ENCODE data around the gene TSPAN12.

TSPAN12 gene

DNA sequence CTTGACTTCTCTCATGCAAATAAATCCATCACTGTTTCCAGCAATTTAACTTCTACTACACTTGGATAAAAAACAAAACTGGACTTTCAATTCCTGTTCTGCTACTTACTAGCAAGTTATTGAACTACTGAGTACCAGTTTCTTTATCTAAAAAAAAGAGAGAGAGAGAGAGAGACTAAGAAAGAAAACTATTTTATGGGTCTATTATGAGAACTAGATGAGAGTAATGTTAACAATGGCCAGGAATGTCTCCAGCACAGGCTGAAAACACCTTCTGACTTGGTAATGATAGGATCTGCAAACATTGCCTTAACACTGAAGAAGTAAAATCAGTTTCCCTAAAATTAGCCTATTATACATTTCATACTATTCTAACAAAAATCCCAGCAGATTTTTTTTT, 5.2 kb downstream of the TSPAN12 start:
- no peak for DNase-seq (ENCODE audit: low read depth in 1 of 2, low spot score in 1 of 2)
- H3K27ac ChIP-seq (replicated peaks): no peak overlapping the region
- TF ChIP-seq SPI1 (IDR thresholded peaks at IDR 0.05; ENCODE audit: borderline replicate concordance, low read depth): no peak
- H3K4me3 ChIP-seq (replicated peaks; ENCODE audit: insufficient read depth, low read length): no peak overlapping the region
- peaks cover 17% of the 10 kb centered on the region for H3K27me3 ChIP-seq (ENCODE audit: insufficient read depth, poor library complexity, severe bottlenecking)

- H3K4me3 ChIP-seq (replicated peaks; ENCODE audit: insufficient read depth, low read length): no peak overlapping the region
- H3K27ac ChIP-seq (replicated peaks): no peak overlapping the region
- no peaks in the 10 kb centered on the region for H3K27me3 ChIP-seq (ENCODE audit: insufficient read depth, poor library complexity, severe bottlenecking)
- no peak for DNase-seq (ENCODE audit: low read depth in 1 of 2, low spot score in 1 of 2)
- TF ChIP-seq POLR2AphosphoS5 (IDR thresholded peaks at IDR 0.05; ENCODE audit: low read depth) (no peak), REST (IDR thresholded peaks at IDR 0.05; ENCODE audit: insufficient replicate concordance, low read depth) (no peak), SPI1 (IDR thresholded peaks at IDR 0.05; ENCODE audit: borderline replicate concordance, low read depth) (no peak), GABPA (IDR thresholded peaks at IDR 0.05; ENCODE audit: low read depth) (no peak)
- TF ChIP-seq, protein P1, sequence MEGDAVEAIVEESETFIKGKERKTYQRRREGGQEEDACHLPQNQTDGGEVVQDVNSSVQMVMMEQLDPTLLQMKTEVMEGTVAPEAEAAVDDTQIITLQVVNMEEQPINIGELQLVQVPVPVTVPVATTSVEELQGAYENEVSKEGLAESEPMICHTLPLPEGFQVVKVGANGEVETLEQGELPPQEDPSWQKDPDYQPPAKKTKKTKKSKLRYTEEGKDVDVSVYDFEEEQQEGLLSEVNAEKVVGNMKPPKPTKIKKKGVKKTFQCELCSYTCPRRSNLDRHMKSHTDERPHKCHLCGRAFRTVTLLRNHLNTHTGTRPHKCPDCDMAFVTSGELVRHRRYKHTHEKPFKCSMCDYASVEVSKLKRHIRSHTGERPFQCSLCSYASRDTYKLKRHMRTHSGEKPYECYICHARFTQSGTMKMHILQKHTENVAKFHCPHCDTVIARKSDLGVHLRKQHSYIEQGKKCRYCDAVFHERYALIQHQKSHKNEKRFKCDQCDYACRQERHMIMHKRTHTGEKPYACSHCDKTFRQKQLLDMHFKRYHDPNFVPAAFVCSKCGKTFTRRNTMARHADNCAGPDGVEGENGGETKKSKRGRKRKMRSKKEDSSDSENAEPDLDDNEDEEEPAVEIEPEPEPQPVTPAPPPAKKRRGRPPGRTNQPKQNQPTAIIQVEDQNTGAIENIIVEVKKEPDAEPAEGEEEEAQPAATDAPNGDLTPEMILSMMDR (IDR thresholded peaks at IDR 0.05; ENCODE audit: insufficient read depth, low read length): no peak
Observed at GRCh38 chr7:120843109-120843508, 14.8 kb downstream of the TSPAN12 start.

GRCh38 chr7:120842121-120842621, 15.8 kb downstream of the TSPAN12 start:
- DNase-seq (ENCODE audit: low read depth in 1 of 2, low spot score in 1 of 2): no peak
- TF ChIP-seq POLR2AphosphoS5 (IDR thresholded peaks at IDR 0.05; ENCODE audit: low read depth) (no peak), GABPA (IDR thresholded peaks at IDR 0.05; ENCODE audit: low read depth) (no peak), REST (IDR thresholded peaks at IDR 0.05; ENCODE audit: insufficient replicate concordance, low read depth) (no peak), SPI1 (IDR thresholded peaks at IDR 0.05; ENCODE audit: borderline replicate concordance, low read depth) (no peak)
- TF ChIP-seq, protein P1 (IDR thresholded peaks at IDR 0.05; ENCODE audit: insufficient read depth, low read length): no peak
- H3K4me3 ChIP-seq (replicated peaks; ENCODE audit: insufficient read depth, low read length): no peak overlapping the region
- H3K27ac ChIP-seq (replicated peaks): no peak overlapping the region
- H3K27me3 ChIP-seq (ENCODE audit: insufficient read depth, poor library complexity, severe bottlenecking): no peaks in the 10 kb centered on the region

DNA sequence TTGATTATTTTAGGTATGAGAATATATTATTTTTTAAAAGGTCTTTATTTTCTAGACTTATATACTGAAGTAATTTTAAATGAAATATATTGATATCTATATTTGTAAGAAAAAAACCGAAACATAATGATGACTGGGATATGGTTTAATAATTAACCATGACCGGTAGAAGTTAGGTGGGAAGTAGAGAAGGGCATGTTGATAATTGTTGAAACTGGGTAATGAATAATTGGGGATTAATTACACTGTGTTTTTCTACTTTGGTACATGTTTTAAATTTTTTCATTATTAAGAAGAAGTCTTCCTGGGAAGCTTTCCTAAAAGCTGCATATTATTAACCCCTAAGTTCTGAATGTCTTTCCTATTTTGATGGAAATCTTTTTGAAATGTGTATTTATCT, 16.3 kb downstream of the TSPAN12 start:
- no peak for DNase-seq (ENCODE audit: low read depth in 1 of 2, low spot score in 1 of 2)
- H3K4me3 ChIP-seq (replicated peaks; ENCODE audit: insufficient read depth, low read length): no peak overlapping the region
- H3K27ac ChIP-seq (replicated peaks): no peak overlapping the region
- TF ChIP-seq, protein P1 (IDR thresholded peaks at IDR 0.05; ENCODE audit: insufficient read depth, low read length): no peak
- TF ChIP-seq GABPA (IDR thresholded peaks at IDR 0.05; ENCODE audit: low read depth) (no peak), REST (IDR thresholded peaks at IDR 0.05; ENCODE audit: insufficient replicate concordance, low read depth) (no peak), POLR2AphosphoS5 (IDR thresholded peaks at IDR 0.05; ENCODE audit: low read depth) (no peak), SPI1 (IDR thresholded peaks at IDR 0.05; ENCODE audit: borderline replicate concordance, low read depth) (no peak)
- H3K27me3 ChIP-seq (ENCODE audit: insufficient read depth, poor library complexity, severe bottlenecking): no peaks in the 10 kb centered on the region

Measured in HL-60 (cell line).